GM19035 (cell line): Measurements from ENCODE around the gene PTGES3.
"Not testable (repeated sequence)": the region's sequence is repeated elsewhere in the genome, so short reads cannot be mapped to it uniquely, and the experiment has no call there.

Experiments used
- ATAC-seq: cut with Tn5 transposase; IDR thresholded peaks from one replicate; pipeline ENCODE4 v1.9.1; 2021; ENCODE audit not compliant: unreplicated experiment

PTGES3 gene

DNA sequence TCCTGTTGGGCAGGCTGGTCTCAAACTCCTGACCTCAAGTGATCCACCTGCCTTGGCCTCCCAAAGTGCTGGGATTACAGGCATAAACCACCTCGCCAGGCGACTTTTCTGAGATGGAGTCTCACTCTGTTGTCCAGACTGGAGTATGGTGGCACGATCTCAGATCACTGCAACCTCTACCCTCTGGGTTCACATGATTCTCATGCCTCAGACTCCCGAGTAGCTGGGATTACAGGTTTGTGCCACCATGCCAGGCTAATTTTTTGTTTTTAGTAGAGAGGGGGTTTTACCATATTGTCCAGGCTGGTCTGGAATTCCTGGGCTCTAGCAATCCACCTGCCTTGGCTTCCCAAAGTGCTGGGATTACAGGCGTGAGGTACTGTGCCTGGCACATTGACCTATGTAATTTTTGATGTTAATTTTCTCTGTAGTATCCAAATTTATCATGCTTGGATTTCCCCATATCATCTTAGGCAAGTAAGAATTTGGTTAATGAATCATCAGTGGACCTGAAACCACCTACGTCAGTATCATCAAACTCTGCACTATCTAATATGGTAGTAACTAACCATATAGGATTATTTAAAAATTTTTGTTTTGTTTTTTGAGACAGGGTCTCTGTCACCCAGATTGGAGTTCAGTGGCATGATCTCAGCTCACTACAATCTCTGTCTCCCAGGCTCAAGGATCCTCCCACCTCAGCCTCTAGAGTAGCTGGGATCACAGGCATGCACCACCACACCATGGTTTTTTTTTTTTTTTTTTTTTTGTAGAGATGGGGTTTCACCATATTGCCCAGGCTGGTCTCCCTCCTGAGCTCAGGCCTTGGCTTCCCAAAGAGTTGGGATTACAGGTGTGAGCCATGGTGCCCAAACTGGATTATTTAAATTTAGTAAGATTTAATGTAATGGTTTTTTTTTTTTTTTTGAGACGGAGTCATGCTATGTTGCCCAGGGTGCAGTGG, 30.4 kb downstream of the PTGES3 start:
- no peak for ATAC-seq

DNA sequence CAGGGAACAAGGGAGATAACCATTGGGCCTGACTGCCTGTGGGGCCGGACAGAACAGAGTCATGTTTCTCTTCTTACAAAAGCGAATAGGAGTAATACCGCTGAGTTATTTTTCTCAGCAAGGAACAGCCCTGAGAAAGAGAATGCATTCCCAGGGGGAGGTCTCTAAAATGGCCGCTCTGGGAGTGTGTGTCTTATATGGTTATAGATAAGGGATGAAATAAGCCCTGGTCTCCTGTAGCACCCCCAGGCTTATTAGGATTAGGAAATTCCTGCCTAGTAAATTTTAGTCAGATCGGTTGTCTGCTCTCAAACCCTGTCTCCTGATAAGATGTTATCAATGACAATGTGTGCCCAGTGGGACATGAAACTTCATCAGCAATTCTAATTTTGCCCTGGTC, 34.3 kb downstream of the PTGES3 start:
- not testable (repeated sequence) for ATAC-seq

DNA sequence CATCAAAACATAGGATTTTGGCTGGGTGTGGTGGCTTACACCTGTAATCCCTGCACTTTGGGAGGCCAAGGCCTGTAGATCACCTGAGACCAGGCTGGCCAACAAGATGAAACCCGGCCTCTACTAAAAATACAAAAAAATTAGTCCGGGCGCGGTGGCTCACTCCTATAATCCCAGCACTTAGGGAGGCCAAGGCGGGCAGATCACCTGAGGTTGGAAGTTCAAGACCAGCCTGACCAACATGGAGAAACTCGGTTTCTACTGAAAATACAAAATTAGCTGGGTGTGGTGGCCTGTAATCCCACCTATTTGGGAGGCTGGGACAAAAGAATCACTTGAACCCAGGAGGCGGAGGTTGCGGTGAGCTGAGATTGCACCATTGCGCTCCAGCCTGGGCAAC, 40.1 kb downstream of the PTGES3 start:
- not testable (repeated sequence) for ATAC-seq

DNA sequence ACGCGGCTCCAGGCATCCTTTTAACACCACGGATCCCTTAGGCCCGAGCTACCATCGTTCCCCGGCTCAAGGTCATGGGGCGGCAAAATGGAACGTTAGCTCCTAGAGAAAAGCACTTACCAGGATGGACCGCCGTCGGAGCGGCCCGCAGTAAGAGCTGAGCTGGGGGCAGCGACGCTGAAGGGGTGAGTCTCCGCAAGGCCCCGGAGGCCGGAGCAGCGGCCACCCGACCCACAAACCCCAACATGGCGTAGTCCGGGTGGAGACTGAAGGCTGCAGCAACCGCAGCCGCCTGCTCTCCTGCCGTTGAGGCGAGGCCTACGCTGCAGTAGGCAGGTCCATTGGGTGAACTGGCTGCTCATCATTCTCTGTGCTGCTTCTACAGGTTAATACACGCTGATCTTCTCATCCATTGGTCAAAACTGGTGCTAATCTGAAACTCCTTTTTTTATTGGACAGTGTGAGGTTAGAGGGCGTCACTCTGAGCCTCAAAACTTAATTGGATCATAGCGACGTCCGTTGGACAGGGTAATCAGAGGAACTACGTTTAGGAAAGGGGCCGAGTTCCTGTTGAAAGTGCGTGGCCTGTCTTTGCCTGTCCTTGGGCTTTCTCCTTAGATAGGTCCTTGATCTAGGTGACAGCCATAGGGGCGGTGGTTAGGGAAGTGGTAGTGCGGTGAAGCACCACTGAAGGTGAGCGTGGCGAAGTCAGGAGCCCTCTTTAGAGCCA, 42.2 kb downstream of the PTGES3 start, which contains the start of gene ATP5F1B:
Gene ATP5F1B (minus strand): TSS at position 268 of the 730 bp plus-strand sequence. CDS start 21 bp downstream, at position 247.
- peak; percentile 98 for ATAC-seq

DNA sequence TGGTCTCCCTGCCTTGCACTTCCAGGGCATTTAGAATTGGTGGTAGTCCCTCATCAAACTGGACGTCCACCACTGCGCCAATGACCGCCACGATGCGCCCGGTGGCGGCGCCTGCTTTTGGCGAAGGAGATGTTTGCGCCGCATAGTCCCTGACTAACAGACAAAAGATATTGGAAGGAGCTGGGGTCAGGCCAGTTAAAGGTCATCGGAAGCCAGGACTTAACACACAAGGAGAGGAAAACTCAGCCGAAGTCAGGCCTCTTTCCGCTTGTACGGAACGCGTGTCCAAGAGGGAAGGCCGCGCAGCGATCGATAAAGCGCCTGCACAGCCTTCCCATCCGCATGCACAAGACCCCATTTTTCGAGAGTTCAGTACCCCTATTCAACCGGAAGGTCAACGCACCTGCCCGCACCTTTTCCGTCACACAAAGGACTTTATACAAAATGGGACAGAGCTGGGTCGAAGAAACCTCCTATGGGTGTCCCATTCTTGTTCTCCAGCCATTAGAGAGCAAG, 42.8 kb downstream of the PTGES3 start:
- ATAC-seq = peak; percentile 0

DNA sequence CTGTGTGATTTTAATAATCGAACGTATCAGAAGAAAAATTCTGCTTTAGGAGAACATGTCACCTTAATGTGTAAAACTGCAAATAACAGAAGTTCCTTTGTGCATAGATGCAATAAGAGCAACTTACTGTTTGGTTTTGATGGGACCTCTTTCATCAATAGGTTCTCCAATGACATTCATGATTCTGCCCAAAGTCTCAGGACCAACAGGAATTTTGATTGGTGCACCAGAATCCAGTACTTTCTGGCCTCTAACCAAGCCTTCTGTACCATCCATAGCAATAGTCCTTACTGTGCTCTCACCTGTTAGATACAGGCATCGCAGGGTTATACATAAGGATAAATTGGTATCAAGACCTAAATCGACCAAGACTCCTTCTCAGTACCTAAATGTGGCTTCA, 43.4 kb downstream of the PTGES3 start:
- no peak for ATAC-seq

DNA sequence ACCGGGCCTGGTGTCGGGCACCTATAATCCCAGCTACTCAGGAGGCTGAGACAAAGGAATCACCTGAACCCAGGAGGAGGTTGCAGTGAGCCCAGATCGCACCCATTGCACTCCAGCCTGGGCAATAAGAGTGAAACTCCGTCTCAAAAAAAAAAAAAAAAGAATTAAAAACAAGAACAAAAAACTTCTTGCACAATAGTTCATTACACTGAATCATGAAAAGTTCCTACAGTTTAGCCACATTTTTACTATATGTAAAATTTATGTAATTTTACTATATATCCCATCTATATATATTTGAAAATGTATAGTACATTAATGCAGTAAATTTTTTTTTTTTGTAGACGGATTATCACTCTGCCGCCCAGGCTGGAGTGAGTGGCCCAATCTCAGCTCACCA, 46.9 kb downstream of the PTGES3 start:
- ATAC-seq = no peak

DNA sequence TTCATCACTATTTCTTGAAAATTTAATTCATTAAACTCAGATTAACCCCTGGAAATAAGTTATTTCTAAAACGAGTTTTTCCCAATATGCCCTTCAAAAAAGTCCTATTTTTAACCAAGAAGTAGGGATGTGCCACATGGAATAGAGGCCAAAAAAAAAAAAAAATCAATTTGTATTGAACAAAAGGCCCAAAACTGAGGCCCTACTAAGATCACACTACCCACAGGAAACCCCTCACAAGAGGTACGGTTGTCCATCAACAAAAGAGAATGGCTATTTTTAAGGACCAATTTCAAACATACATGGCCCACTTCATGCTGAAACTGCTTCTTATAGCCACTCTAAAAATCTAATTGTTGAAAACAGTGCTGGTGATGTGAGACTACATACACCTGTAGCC, 50.5 kb downstream of the PTGES3 start:
- no peak for ATAC-seq

DNA sequence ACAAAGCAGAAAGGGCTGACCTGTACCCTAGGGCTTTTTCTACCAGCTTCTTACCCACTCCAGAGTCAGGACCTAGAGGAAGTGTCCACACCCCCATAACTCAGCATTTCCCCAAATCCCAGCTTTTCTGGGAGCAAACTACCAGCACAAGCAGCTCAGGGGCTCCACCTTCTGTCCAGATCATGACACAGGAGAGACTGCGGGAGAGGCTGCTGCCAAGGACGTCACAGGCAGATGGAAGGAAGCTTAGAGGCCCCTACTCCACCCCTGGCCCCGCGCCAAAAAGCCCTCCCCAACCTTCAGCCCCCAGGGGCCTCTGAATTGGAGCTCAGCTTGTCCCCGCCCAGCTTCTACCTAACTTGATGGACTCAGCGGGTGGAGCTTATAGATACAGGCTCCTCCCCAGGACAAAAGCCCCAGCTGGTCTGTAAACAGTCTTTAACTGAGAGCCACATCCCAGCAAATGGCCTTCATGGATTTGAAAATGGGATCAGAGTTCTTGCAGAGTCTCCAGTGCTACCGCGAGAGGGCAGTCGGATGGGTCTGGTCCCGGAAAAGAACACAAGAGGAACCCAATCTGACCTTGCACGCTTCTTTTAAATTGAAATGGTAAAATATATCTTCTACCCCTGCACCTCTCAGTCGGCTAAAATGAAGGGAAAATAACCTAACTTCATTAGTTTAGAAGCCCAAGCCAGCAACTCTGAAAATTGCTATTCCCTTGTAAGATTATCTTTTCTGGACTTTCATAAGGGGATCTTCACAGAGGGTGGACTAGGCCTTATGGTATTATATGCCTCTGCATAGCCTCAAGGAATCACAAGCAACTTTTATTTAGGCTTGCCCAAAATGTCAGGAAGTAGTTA, 51.2 kb downstream of the PTGES3 start:
- peak; percentile 50 for ATAC-seq

DNA sequence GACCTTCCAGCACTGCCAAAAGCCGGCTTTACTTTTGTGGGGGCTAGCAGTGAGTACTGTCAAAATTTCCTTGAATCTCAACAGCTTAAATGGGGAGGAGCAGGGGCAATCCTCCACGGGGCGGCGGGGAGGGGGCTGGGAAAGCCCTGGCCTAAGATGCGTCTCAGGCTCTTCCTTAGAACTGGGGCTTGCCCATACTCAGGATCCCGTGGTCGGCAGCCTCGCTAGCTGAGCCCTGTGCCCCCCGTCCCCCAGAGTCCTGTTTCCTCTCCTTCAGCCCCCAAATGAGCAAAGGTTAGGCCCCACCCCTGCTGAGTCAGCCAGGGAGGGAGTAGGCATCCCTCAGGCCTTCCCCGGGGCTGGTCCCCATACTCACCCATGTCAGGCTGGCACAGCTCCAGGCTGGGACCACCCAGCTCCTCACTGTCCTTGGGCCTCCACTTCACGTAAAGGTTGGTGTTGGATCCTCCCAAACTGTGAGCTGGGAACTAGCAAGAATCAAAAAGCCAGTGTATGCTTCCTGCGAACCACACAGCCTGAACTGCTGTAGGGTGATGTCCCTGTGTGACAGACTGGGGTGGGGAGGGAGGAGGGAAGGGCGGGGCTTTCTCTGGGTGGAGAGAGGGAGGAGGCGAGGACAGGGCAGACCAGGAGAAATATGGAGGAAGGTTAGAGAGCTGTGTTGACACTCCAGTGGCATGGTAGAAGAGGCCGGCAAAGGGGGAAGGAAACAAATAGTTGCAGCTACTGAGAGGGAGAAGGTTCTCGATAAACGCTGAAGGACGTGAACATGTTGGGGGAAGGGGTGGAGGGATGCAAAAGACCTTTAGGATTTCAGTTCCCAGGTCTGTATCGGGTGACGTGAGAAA, 52.0 kb downstream of the PTGES3 start:
- peak; percentile 39 for ATAC-seq

DNA sequence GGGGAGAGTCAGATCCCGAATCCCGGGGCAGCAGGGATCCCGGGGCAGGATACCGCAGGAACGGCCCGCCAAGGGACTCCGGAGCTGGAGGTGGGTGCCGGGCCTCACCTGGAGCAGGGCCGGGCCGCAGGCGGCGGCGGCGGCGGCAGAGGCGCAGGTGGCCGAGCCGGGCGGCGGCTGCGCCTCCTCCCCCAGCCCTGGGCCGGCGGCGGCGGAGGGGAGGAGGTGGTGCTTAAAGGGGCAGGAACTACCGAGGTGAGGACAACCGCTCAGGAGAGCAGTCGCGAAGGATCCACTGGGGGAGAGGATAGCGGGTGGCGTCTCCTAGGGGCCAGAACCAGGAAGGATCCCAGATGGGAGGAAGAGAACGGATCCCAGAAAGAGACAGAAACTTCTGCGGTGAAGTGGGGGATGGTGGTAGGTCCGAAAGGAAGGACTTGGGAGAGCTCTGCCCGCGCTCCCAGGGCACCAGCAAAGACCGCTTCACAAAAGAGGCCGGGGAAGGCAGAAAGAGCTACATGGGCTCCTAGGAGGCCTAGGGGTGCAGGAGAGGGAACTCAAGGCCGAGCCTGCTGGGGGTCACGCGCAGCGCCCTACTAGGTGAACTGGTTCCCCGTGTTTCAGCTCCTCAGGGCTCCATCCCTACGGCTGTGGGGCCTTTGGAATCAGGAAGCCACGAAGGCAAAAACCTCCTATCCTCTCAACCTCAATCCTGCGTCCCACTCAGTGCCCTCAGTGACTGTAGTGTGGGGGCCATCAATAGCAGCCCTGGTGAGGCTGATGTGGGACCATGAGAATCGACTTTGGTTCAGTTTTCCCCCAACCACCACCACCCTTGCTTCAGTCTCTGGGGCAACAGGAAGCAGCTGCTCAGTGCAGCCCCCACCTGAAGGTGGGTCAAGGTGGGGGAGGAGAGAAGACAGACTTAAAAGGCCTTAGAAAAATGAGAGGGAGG, 53.0 kb downstream of the PTGES3 start:
- ATAC-seq = peak; percentile 27

DNA sequence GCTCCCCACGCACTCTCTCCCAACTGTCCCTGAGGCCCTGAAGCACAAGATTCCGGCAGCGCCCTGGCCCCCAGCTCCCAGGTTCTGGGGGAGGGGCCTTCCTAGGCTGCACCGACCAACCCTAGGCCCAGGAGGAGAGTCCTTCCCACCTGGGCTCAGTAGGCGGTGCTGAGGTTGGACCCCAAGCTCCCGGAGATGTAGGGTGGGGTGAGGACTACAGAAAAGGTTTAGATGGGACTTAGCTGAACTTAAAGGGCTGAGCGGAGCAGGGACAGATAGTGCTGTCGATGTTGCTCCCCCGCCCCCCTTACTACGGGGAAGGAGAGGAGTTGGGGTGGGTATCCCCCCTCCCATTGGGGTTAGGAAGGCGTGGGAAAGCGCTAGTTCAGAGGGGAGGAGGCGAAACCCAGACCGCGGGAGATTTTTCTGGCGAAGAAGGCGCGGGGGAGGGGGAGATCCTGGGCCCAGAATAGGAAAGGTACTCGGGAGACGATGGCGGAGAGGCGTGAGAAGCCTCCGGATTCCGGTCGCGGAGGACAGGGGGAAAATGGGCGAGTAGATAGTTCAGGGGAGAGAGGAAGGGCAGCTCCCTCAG, 53.7 kb downstream of the PTGES3 start:
- no peak for ATAC-seq

DNA sequence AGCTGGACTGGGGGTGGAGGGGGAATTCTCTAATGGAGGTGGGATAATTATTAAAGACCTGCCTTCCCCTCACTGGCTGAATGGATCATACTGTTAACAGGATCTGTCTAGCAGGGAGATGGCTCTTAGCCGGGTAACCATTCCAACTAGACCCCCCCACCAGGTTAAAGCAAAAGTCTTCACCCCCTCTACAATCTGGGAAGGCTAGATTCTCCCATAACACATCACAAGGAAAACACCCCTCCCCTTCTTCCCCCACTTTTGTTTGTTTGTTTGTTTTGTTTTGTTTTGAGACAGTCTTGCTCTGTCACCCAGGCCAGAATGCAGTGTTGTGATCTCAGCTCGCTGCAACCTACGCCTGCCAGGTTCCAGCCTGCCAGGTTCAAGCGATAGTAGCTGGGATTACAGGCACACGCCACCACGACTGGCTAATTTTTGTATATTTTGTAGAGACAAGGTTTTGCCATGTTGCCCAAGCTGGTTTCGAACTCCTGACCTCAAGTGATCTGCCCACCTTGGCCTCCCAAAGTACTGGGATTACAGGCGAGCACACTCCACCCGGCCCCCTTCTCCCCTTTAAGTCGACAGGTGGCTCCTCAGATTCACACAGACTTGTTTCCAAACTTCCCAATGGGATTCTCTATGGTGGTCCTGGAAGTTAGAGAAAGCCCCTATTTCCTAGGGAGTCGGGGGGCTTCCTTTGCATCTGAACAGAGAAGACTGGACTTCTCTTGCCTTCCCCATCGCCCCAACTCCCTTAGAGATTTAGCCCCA, 54.4 kb downstream of the PTGES3 start:
- ATAC-seq = no peak

DNA sequence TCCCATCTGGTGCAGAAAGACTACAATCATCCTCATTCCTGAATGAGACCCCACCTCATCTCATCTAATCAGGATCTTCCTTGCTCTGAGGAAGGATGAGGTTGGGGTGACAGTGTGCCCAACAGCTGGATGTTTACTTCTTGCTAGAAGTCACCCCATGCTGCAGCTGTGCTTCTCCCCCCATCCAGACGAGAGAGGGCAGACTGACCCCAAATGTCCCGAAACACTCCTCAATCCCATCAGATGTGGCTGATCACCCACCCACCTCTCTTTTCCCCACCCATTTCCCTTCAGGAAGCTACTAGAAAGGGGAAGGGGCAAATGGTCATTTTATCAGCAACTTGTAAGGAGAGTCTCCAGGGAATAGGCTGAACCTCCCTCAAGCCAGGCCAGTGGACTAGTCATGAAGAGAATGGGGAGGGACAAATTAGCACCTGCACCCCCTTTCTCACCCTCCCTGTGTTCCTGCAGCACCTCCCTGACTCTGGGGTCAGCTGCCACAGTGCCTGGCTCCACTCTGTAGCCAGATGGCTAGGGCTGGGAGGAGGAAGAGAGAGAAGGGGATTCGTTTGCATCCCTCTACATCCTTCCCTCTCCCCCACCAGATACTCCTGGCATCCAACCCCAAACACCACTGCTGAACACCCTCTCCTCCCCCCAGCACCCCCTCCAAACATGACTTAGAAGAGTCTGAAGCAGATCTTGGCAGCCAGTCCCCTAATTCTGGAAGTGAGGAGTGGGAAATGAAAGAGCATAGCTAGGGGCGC, 55.2 kb downstream of the PTGES3 start:
- ATAC-seq = no peak

DNA sequence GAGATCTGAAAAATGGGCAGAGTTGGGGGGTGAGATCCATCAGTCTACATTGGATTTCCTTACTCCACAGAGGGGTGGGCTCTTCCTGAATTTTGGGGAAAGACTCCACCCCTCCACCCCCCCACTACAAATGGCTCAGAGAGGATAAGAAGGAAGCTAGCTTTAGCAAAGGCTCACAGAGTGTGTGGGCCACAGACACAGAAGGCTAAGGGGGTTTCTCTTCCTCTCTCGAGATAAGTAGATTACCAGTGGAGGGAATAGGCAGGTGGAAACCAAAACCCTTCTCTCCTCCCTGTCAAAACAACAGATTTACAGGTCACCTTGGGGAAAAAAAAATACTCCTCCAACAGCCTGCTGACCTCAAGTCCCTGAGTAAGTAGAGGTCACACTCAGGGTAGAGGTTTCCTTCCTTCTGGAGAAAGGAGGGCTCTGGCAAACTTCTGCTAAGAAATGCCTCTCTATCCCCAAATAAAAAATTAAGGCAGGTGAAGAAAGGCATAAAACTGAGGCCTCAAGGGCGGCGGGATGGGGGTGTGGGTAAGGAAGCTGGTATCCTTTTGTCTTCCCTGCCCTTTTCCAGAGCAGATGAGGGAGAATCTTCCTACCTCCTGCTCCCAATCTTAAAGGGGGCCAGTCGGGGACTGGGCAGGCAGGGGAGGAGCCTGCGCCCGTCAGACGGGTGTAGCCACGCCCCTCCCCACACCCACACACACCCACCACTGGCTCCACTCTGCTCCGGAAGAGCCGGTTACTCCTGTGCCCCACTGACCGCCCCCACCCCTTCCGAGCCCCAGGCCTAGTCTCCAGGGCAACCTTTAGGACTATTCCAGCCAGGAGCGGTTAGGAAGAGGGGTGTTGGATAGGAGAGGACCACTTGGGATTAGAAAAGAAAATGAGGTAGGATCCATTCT, 56.0 kb downstream of the PTGES3 start:
- ATAC-seq = no peak

DNA sequence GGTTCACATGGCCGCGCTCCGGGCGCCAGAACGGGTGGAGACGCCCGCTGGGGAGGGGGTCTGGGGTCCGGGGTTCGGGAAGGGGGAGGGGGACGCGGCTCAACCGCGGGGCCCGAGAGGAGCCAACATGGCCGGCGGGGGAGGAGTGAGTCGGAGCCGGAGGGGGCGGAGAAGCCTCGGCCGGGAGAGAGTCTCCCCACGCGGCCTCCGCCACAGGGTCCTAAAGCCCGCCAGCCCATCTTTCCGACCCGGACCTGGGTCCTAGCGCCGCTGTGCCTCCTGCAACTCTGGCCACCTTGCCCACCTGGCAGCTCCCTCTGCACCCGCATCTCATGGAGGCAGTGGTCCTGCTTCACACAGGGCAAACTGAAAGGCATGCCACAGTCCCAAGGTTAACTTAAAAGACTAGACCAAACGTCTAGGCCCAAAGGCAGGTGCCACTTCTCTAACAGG, 57.9 kb downstream of the PTGES3 start, which contains the start of gene BAZ2A:
Gene BAZ2A (minus strand): TSS at position 147 of the 453 bp plus-strand sequence. CDS start 12,796 bp downstream, outside the sequence.
- peak; percentile 62 for ATAC-seq
